Measurements from ENCODE around the gene CNP.

The CNP gene

DNA sequence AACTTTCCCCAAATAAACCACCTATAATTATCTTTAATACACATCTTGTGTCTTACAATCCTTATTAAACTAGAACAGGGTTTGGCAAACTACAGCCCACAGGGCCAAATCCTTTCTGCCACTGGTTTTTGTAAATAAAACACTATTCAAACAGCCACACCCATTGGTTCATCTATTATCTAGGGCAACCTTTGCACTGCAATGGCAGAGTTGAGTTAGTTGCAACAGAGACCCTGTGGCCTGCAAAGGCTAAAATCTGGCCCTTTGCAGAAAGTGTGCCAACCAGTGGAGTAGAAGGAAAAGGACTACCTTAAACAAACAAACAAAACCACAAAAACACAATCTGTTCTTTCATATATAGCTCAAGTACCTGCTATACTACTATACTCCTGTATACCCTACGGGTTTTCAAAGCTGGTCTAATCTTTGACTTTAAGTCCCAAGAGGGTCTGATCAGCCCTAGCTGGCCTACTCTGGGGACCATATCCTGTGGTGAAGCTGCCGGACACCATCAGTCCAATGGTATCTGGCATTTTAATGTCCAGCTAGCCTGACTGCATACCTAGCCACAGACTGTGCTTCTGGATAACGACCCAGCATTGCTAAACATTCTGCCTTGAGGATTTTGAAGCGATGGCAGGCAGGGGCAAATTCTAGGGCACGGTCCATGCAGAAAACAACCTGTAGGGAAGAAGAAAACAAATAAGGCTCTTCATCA, 23.3 kb downstream of the CNP start:
- Histone ChIP-seq H3K27me3 (replicated peaks; ENCODE audit: control insufficient read depth, insufficient read depth, low read length) (no peaks in the 10 kb centered on the region), H3K4me3 (replicated peaks; ENCODE audit: low read depth, low read length) (no peak overlapping the region), H3K36me3 (ENCODE audit: control insufficient read depth, insufficient read depth, low read length) (peaks cover 25% of the 10 kb centered on the region)
- TF ChIP-seq, protein P1, sequence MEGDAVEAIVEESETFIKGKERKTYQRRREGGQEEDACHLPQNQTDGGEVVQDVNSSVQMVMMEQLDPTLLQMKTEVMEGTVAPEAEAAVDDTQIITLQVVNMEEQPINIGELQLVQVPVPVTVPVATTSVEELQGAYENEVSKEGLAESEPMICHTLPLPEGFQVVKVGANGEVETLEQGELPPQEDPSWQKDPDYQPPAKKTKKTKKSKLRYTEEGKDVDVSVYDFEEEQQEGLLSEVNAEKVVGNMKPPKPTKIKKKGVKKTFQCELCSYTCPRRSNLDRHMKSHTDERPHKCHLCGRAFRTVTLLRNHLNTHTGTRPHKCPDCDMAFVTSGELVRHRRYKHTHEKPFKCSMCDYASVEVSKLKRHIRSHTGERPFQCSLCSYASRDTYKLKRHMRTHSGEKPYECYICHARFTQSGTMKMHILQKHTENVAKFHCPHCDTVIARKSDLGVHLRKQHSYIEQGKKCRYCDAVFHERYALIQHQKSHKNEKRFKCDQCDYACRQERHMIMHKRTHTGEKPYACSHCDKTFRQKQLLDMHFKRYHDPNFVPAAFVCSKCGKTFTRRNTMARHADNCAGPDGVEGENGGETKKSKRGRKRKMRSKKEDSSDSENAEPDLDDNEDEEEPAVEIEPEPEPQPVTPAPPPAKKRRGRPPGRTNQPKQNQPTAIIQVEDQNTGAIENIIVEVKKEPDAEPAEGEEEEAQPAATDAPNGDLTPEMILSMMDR (IDR thresholded peaks at IDR 0.05; ENCODE audit: insufficient read depth, low read length, poor library complexity, severe bottlenecking), result no peak
- DNase-seq (ENCODE audit: extremely low read depth, insufficient read length), result no peak

GRCh38 chr17:41992576-41992975, 26.0 kb downstream of the CNP start:
- Histone ChIP-seq H3K4me3 (replicated peaks; ENCODE audit: low read depth, low read length) (no peak overlapping the region), H3K36me3 (ENCODE audit: control insufficient read depth, insufficient read depth, low read length) (peaks cover 25% of the 10 kb centered on the region), H3K27me3 (replicated peaks; ENCODE audit: control insufficient read depth, insufficient read depth, low read length) (no peaks in the 10 kb centered on the region)
- TF ChIP-seq, protein P1 (IDR thresholded peaks at IDR 0.05; ENCODE audit: insufficient read depth, low read length, poor library complexity, severe bottlenecking), result no peak
- DNase-seq (ENCODE audit: extremely low read depth, insufficient read length), result no peak

- H3K4me3 ChIP-seq (replicated peaks; ENCODE audit: low read depth, low read length), result no peak overlapping the region
- TF ChIP-seq, protein P1 (IDR thresholded peaks at IDR 0.05; ENCODE audit: insufficient read depth, low read length, poor library complexity, severe bottlenecking), result no peak
- peaks cover 22% of the 10 kb centered on the region for H3K36me3 ChIP-seq (ENCODE audit: control insufficient read depth, insufficient read depth, low read length)
- H3K27me3 ChIP-seq (replicated peaks; ENCODE audit: control insufficient read depth, insufficient read depth, low read length), result no peaks in the 10 kb centered on the region
- no peak for DNase-seq (ENCODE audit: extremely low read depth, insufficient read length)
Observed at GRCh38 chr17:41996855-41997164, 30.2 kb downstream of the CNP start.

DNA sequence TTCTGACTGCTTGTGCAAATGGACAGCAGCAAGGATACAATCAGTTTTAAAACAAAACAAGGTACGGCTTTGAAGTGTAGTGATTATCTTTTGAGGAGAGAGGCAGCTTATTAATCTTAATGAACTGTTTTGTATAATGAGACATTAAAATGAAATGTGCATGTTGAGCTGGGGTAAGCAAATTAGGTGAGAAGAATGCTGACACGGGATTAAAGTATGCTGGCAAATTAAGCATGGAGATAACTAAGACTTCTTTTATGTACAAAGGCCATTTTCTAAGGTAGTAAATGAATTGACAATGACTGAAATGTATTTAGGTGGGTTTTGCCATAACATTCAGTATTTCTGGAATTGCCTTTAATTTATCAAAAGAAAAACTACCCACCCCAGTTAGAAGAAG, 31.9 kb downstream of the CNP start:
- Histone ChIP-seq H3K36me3 (ENCODE audit: control insufficient read depth, insufficient read depth, low read length) (peaks cover 18% of the 10 kb centered on the region), H3K27me3 (replicated peaks; ENCODE audit: control insufficient read depth, insufficient read depth, low read length) (no peaks in the 10 kb centered on the region), H3K4me3 (replicated peaks; ENCODE audit: low read depth, low read length) (no peak overlapping the region)
- TF ChIP-seq, protein P1 (IDR thresholded peaks at IDR 0.05; ENCODE audit: insufficient read depth, low read length, poor library complexity, severe bottlenecking), result no peak
- DNase-seq (ENCODE audit: extremely low read depth, insufficient read length), result no peak

DNA sequence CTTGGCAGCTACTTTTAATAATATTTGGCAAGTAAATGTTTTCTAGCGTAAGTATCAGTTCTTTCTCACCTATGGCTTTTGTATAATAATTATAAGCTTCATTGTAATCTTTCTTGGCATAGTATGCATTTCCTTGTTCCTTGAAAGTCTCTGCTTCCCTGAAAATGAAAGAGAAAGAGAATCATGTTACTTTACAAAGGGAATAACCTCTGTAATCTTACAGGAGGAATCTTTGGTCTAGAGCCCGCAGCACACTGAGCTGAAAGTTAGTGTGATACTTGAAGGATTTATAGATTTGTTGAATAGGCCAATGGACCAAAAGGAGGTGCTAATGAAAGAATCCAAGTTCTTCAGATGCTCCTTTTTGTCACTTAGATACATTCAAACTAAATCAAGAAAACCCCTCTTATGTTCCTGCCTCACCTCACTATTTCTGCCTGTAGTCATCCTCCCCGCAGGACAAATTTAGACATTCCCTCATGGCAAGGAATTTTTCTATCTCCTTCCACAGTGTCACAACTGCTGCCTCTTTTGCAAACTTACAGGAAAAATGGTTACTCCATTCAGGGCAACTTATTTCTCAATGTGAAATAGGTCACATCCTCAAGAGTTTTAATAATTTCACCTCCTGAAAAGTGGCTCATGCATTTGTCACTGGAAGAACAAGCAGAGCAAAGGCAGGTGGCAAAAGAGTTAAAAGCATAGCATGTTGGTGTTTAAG, 34.0 kb downstream of the CNP start:
- TF ChIP-seq, protein P1 (IDR thresholded peaks at IDR 0.05; ENCODE audit: insufficient read depth, low read length, poor library complexity, severe bottlenecking), result no peak

More for the DNA sequence above, 34.0 kb downstream of the CNP start:
- Histone ChIP-seq H3K27me3 (replicated peaks; ENCODE audit: control insufficient read depth, insufficient read depth, low read length) (no peaks in the 10 kb centered on the region), H3K4me3 (replicated peaks; ENCODE audit: low read depth, low read length) (no peak overlapping the region), H3K36me3 (ENCODE audit: control insufficient read depth, insufficient read depth, low read length) (peaks cover 12% of the 10 kb centered on the region)
- no peak for DNase-seq (ENCODE audit: extremely low read depth, insufficient read length)
